A673 (cell line): Measurements from ENCODE around the gene RBM15. TPM values are rescaled to one million over a fixed set of nuclear protein-coding genes. Genes with fewer than 3 reads are reported as not detected.

Experiments
- BruUV-seq: library from RNA; stranded (reverse); fragments of 400-500 nt; replicated peaks from 2 replicates; lab custom pipeline; 2021; lab: Mats Ljungman, UMichigan
- CTCF ChIA-PET: fragments of 300-600 bp; sonication (Branson Sonifier 250); formaldehyde crosslinking; loops from one replicate; lab custom pipeline; 2022; ENCODE audit warnings: antibody characterized with exemption; lab: Charles Lee
- POLR2A ChIA-PET: fragments of 300-600 bp; sonication (Branson Sonifier 250); formaldehyde crosslinking; loops from one replicate; lab custom pipeline; 2022; ENCODE audit warnings: antibody characterized with exemption; ENCODE audit not compliant: low non-redundant PET; lab: Charles Lee
- DNase-seq: peaks from one replicate; pipeline ENCODE4 v3.0.0-alpha.2; 2015; ENCODE audit warnings: low spot score
- H3K27ac ChIP-seq: fragments of 200-600 bp; sonication (generic); 2 replicates; pipeline ENCODE4 v1.5.1; 2016; ENCODE audit warnings: mixed run types, low read depth, mild to moderate bottlenecking, mixed read lengths, antibody characterized with exemption, low read length; ENCODE audit not compliant: poor library complexity, severe bottlenecking
- H3K27me3 ChIP-seq: fragments of 200-600 bp; sonication (generic); replicated peaks from 2 replicates; pipeline ENCODE4 v1.6.1; 2017; ENCODE audit warnings: mixed run types, low read depth, mild to moderate bottlenecking, mixed read lengths, antibody characterized with exemption, low read length; ENCODE audit not compliant: insufficient read depth, poor library complexity
- H3K36me3 ChIP-seq: fragments of 200-600 bp; sonication (generic); 2 replicates; pipeline ENCODE4 v1.6.1; 2016; ENCODE audit warnings: mixed run types, mild to moderate bottlenecking, mixed read lengths, antibody characterized with exemption, low read length; ENCODE audit not compliant: insufficient read depth, poor library complexity, severe bottlenecking
- H3K4me1 ChIP-seq: fragments of 200-600 bp; sonication (generic); 2 replicates; pipeline ENCODE4 v1.6.1; 2017; ENCODE audit warnings: mixed run types, mild to moderate bottlenecking, mixed read lengths, antibody characterized with exemption, low read length; ENCODE audit not compliant: insufficient read depth, poor library complexity, severe bottlenecking
- H3K4me3 ChIP-seq: fragments of 200-600 bp; sonication (generic); 2 replicates; pipeline ENCODE4 v1.5.1; 2016; ENCODE audit warnings: low read depth, mixed run types, mild to moderate bottlenecking, mixed read lengths, low read length; ENCODE audit not compliant: poor library complexity, severe bottlenecking
- H3K9me3 ChIP-seq: fragments of 200-600 bp; sonication (generic); 2 replicates; pipeline ENCODE4 v1.6.1; 2016; ENCODE audit warnings: mixed run types, low read depth, mild to moderate bottlenecking, mixed read lengths, antibody characterized with exemption, low read length; ENCODE audit not compliant: poor library complexity, severe bottlenecking
- CTCF ChIP-seq: fragments of 300-800, 200-600 bp; sonication (generic); conservative IDR thresholded peaks from 2 replicates; pipeline ENCODE4 v1.5.1; 2017; ENCODE audit warnings: low read depth, mild to moderate bottlenecking, antibody characterized with exemption, low read length, moderate library complexity, mixed read lengths
- EZH2 ChIP-seq: fragments of 200-600 bp; sonication (generic); IDR thresholded peaks from 2 replicates; pipeline ENCODE4 v1.6.1; 2017; ENCODE audit warnings: borderline replicate concordance, low read depth, mild to moderate bottlenecking, mixed read lengths, antibody characterized with exemption, low read length; ENCODE audit not compliant: poor library complexity, severe bottlenecking
- intact Hi-C: fragments of 100-400 bp; cut with micrococcal nuclease; formaldehyde crosslinking; loops from one replicate; pipeline ENCODE4 v1.10.0; 2022; ENCODE audit not compliant: unreplicated experiment
- total RNA-seq: library from RNA; stranded (reverse); gene quantifications from 2 replicates; pipeline ENCODE4 v1.2.3, GENCODE V29; 2021

Gene RBM15
- total RNA-seq, 1 experiment from 2014 or later: 60.3 TPM

GRCh38 chr1:110318046-110318445 is 21.1 kb upstream of the RBM15 start:
- CTCF ChIA-PET: interaction anchor here (1.4 kb wide), 1 partner anchor 111 kb away, joined by 3 read pairs; no protein-coding TSS in a partner anchor
- Histone ChIP-seq H3K9me3 (no peaks in the 10 kb centered on the region), H3K27me3 (no peaks in the 10 kb centered on the region), H3K36me3 (no peaks in the 10 kb centered on the region), H3K4me3 (no peak overlapping the region), H3K4me1 (no peaks in the 10 kb centered on the region), H3K27ac (no peak overlapping the region)
- no peak for TF ChIP-seq EZH2
- TF ChIP-seq CTCF: no peak
- POLR2A ChIA-PET: interaction anchor here (0.5 to 0.7 kb wide), 2 partner anchors 31 to 121 kb away, joined by 4 to 7 read pairs; no protein-coding TSS in a partner anchor
- no TSS peak for BruUV-seq
- intact Hi-C loops: loop anchor here (10.0 kb wide), 2 partner anchors 147 to 177 kb away; no protein-coding TSS in a partner anchor
- no peak for DNase-seq

- no peak for DNase-seq
- H3K36me3 ChIP-seq: no peaks in the 10 kb centered on the region
- H3K4me3 ChIP-seq: no peak overlapping the region
- BruUV-seq: no TSS peak
- CTCF ChIA-PET: no interaction called here
- H3K27me3 ChIP-seq: no peaks in the 10 kb centered on the region
- intact Hi-C loops: loop anchor here (10.0 kb wide), 2 partner anchors 145 to 175 kb away; no protein-coding TSS in a partner anchor
- no peak overlapping the region for H3K27ac ChIP-seq
- no peak for TF ChIP-seq EZH2
- no peak for TF ChIP-seq CTCF
- no peaks in the 10 kb centered on the region for H3K9me3 ChIP-seq
- POLR2A ChIA-PET: no interaction called here
- no peaks in the 10 kb centered on the region for H3K4me1 ChIP-seq
These were observed 19.6 kb upstream of the RBM15 start for GRCh38 chr1:110319332-110320167.

- CTCF ChIA-PET: no interaction called here
- H3K4me1 ChIP-seq: no peaks in the 10 kb centered on the region
- no peak overlapping the region for H3K27ac ChIP-seq
- intact Hi-C loops: no loop called here
- DNase-seq: no peak
- POLR2A ChIA-PET: no interaction called here
- no peak for TF ChIP-seq CTCF
- no peak for TF ChIP-seq EZH2
- no peaks in the 10 kb centered on the region for H3K27me3 ChIP-seq
- no peaks in the 10 kb centered on the region for H3K36me3 ChIP-seq
- no peak overlapping the region for H3K4me3 ChIP-seq
- BruUV-seq: no TSS peak
- no peaks in the 10 kb centered on the region for H3K9me3 ChIP-seq
These were observed 19.0 kb upstream of the RBM15 start for GRCh38 chr1:110320168-110320518.
